GM11168 (cell line): ENCODE measurements around the gene PVRIG.
"Not testable (repeated sequence)": the region's sequence is repeated elsewhere in the genome, so short reads cannot be mapped to it uniquely, and the experiment has no call there.

Experiments used
- in situ Hi-C: fragments of 300-500 bp; cut with MboI; formaldehyde crosslinking; loops from one replicate; pipeline ENCODE4 v1.12.0; 2022; ENCODE audit warnings: low sequenced_read_pairs; ENCODE audit not compliant: unreplicated experiment

PVRIG gene

DNA sequence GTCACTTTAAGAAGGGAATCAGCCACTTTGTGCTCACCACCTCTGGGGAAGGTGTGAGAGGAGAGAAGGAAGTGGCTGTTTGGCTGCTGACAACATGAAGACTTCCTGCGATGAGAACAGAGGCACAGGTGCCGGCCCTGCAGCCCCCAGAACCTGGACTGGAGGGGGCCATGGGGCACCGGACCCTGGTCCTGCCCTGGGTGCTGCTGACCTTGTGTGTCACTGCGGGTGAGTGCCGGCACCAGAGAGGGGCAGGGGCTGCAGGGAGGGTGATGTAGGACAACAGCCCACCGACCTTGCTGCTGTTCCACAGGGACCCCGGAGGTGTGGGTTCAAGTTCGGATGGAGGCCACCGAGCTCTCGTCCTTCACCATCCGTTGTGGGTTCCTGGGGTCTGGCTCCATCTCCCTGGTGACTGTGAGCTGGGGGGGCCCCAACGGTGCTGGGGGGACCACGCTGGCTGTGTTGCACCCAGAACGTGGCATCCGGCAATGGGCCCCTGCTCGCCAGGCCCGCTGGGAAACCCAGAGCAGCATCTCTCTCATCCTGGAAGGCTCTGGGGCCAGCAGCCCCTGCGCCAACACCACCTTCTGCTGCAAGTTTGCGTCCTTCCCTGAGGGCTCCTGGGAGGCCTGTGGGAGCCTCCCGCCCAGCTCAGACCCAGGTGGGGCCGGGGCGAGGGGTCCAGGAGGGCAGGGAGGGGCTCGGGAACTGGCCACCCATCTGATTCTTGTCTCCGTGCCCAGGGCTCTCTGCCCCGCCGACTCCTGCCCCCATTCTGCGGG, at the start of gene PVRIG:
TSS of gene PVRIG (plus strand) at position 149 of the 785 bp plus-strand sequence. CDS start at position 171, 22 bp downstream.
- in situ Hi-C loops, result loop anchor here (5.0 to 10.0 kb wide), 2 partner anchors 85 to 127 kb away; no protein-coding TSS in a partner anchor

- in situ Hi-C loops, result no loop called here
Observed at GRCh38 chr7:100170101-100170897, 49.5 kb upstream of the PVRIG start.

- in situ Hi-C loops, result no loop called here
Observed at GRCh38 chr7:100171087-100171681, 48.6 kb upstream of the PVRIG start.

DNA sequence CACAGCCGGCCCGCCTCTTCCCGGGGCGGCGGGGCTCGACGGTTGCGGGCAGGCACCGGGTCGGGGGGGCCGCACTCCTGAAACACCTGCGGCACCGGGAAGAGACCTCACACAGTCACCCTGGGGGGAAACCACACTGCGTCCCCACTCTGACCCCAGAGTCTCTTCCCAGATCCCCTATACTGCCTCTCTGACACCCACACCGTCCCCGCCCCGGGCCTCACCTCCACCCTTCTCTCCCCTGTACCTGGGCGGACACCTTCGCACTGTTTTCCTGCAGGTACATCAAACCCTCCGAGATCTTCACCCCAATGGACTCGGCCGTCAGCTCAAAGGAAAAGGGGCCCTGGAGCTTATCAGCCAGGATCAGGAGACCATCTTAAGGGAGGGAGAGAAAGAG, 47.9 kb upstream of the PVRIG start:
- in situ Hi-C loops, result no loop called here

- in situ Hi-C loops, result no loop called here
Observed at GRCh38 chr7:100173806-100174495, 45.8 kb upstream of the PVRIG start.

DNA sequence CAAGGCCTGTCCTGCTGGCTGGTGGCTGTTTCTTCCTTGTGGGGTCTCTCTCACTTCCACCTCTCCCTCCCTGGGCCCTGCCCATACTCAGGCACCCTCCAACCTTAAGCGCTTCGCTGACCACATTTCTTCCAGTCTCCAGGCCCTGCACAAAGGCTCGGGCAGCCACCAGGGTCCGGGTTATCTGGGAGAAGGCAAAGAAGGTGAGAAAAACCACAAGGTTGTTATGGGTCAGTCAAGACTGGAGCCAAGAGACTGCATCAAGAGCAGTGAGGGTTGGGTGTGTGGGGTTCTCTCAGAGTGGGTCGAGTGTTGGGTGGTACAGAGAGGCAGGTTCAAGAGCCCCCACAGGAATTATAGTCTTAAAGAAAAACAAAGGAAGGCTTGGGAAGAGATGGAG, 45.2 kb upstream of the PVRIG start:
- in situ Hi-C loops, result no loop called here

- in situ Hi-C loops, result no loop called here
Observed at GRCh38 chr7:100175296-100175935, 44.3 kb upstream of the PVRIG start.

GRCh38 chr7:100176096-100177044, 43.4 kb upstream of the PVRIG start:
- in situ Hi-C loops, result no loop called here

GRCh38 chr7:100177045-100178001, 42.4 kb upstream of the PVRIG start, which contains the start of the genes GPC2 and STAG3:
TSS of gene GPC2 (minus strand) at chr7:100177381. CDS start at chr7:100177199, 182 bp downstream.
TSS of gene STAG3 (plus strand) at chr7:100177918. CDS start at chr7:100180557, 2,639 bp downstream.
- in situ Hi-C loops, result no loop called here

GRCh38 chr7:100180084-100180483, 39.7 kb upstream of the PVRIG start:
- in situ Hi-C loops, result not testable (repeated sequence)

DNA sequence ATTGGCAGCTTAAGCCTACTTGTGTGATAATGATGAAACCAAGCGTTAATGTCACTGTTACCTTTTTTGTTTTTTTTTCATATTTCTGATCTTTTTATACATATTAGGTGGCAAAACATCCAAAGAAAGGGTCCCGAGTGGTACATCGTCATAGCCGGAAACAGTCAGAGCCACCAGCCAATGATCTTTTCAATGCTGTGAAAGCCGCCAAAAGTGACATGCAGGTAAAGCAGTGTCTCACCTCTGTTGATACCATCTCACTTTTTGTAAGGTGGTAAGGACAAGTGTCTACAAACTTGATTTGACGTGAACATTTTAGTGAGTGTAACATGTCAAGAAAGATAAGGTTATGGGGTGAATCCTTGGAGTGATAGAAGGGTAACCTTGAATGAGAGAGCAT, 37.1 kb upstream of the PVRIG start:
- in situ Hi-C loops, result not testable (repeated sequence)

- in situ Hi-C loops, result not testable (repeated sequence)
Observed at GRCh38 chr7:100183090-100183489, 36.7 kb upstream of the PVRIG start.

DNA sequence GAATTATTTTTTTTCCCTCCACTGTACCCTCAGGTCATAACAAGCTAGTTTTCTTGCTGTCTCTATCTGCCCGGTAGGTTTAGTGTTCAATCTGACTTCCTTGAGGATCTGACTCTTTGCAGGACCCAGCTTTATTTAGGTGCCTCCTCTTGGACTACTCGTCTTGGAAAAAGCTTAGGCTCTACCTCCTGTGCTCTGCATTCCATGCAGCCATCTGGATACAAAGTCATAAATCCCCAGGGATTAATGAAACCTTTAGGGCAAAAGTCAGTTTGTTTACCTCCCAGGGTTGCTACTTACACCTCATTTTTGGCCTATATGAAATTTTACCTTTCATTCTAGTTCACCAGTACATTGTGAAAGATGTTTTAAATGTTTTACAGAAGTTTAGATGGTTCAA, 34.0 kb upstream of the PVRIG start:
- in situ Hi-C loops, result no loop called here

GRCh38 chr7:100189061-100189460, 30.7 kb upstream of the PVRIG start:
- in situ Hi-C loops, result no loop called here

GRCh38 chr7:100190048-100190711, 29.6 kb upstream of the PVRIG start:
- in situ Hi-C loops, result no loop called here

GRCh38 chr7:100191775-100192174, 28.0 kb upstream of the PVRIG start:
- in situ Hi-C loops, result no loop called here

DNA sequence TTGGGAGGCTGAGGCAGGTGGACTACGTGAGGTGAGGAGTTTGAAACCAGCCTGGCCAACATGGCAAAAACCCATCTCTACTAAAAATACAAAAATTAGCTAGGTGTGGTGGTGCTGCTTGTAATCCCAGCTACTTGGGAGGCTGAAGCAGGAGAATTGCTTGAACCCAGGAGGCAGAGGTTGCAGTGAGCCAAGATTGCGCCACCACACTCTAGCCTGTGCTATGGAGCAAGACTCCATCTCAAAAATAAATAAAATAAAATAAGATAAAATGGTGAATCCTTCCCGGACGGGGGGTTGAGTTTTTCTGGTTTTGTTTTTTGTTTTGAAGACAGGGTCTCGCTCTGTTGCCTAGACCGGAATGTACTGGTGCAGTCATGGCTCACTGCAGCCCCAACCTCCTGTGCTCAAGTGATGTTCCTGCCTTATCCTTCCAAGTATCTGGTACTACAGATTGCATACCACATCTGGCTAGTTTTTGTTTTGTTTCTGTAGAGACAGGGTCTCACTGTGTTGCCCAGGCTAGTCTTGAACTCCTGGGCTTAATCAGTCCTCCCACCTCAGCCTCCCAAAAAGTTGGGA, 27.4 kb upstream of the PVRIG start:
- in situ Hi-C loops, result not testable (repeated sequence)
